OCI-LY1 (cell line): ENCODE measurements around the gene TERB1.

Experiments
- H2AFZ ChIP-seq: fragments of 200-600 bp; sonication (generic), shearing (Covaris generic); 2 replicates; pipeline ENCODE4 v1.6.0; 2014; ENCODE audit warnings: antibody characterized with exemption, mild to moderate bottlenecking, low read length
- H3F3A ChIP-seq: fragments of 200-600 bp; sonication (generic), shearing (Covaris generic); 2 replicates; pipeline ENCODE4 v1.6.0; 2014; ENCODE audit warnings: mild to moderate bottlenecking, antibody characterized with exemption, low read length, moderate library complexity; ENCODE audit not compliant: insufficient read depth
- H3K27ac ChIP-seq: fragments of 200-600 bp; sonication (generic); 2 replicates; pipeline ENCODE4 v1.5.1; 2014; ENCODE audit warnings: low read length, mixed run types, mild to moderate bottlenecking, low read depth; ENCODE audit not compliant: poor library complexity, severe bottlenecking
- H3K27me3 ChIP-seq: fragments of 200-600 bp; sonication (generic); 2 replicates; pipeline ENCODE4 v1.6.0; 2014; ENCODE audit warnings: antibody characterized with exemption, mild to moderate bottlenecking, low read length, moderate library complexity; ENCODE audit not compliant: insufficient read depth
- H3K36me3 ChIP-seq: fragments of 200-600 bp; sonication (generic); 2 replicates; pipeline ENCODE4 v1.6.1; 2014; ENCODE audit warnings: mild to moderate bottlenecking, antibody characterized with exemption, low read length, moderate library complexity, mixed read lengths; ENCODE audit not compliant: insufficient read depth
- H3K4me1 ChIP-seq: fragments of 200-600 bp; sonication (generic); 2 replicates; pipeline ENCODE4 v1.5.1; 2014; ENCODE audit warnings: mild to moderate bottlenecking, low read length, moderate library complexity; ENCODE audit not compliant: insufficient read depth, severe bottlenecking
- H3K4me2 ChIP-seq: fragments of 200-600 bp; sonication (generic), shearing (Covaris generic); 2 replicates; pipeline ENCODE4 v1.6.1; 2014; ENCODE audit warnings: low read length
- H3K4me3 ChIP-seq: fragments of 200-600 bp; sonication (generic); 2 replicates; pipeline ENCODE4 v1.5.1; 2014; ENCODE audit warnings: low read length, low read depth, mild to moderate bottlenecking, mixed read lengths; ENCODE audit not compliant: poor library complexity, severe bottlenecking
- H3K79me2 ChIP-seq: fragments of 200-600 bp; shearing (Covaris generic); 2 replicates; pipeline ENCODE4 v1.6.1; 2016; ENCODE audit warnings: mixed run types, low read length, mixed read lengths; ENCODE audit not compliant: insufficient read depth
- H3K9ac ChIP-seq: fragments of 200-600 bp; sonication (generic), shearing (Covaris generic); 2 replicates; pipeline ENCODE4 v1.6.1; 2014; ENCODE audit warnings: mild to moderate bottlenecking, low read length, mixed read lengths
- H3K9me2 ChIP-seq: fragments of 200-600 bp; sonication (generic), shearing (Covaris generic); 2 replicates; pipeline ENCODE4 v1.6.1; 2014; ENCODE audit warnings: low read depth, mild to moderate bottlenecking, low read length, mixed read lengths
- H3K9me3 ChIP-seq: fragments of 200-600 bp; shearing (Covaris generic); 2 replicates; pipeline ENCODE4 v1.6.1; 2014; ENCODE audit warnings: low read length, mixed read lengths
- H4K20me1 ChIP-seq: fragments of 200-600 bp; sonication (generic), shearing (Covaris generic); 2 replicates; pipeline ENCODE4 v1.6.0; 2016; ENCODE audit warnings: mild to moderate bottlenecking, low read length; ENCODE audit not compliant: insufficient read depth
- CTCF ChIP-seq: fragments of 200-600 bp; sonication (generic), shearing (Covaris generic); IDR thresholded peaks from 2 replicates; pipeline ENCODE4 v1.5.1; 2017; ENCODE audit warnings: mild to moderate bottlenecking, antibody characterized with exemption, low read length, moderate library complexity, mixed read lengths
- EZH2 ChIP-seq: fragments of 200-600 bp; sonication (generic), shearing (Covaris generic); IDR thresholded peaks from 2 replicates; pipeline ENCODE4 v1.8.0; 2017; ENCODE audit warnings: borderline replicate concordance, mixed run types, mild to moderate bottlenecking, antibody characterized with exemption, low read length, moderate library complexity, mixed read lengths

The TERB1 gene

GRCh38 chr16:66741169-66741900 lies 60.0 kb downstream of the TERB1 start:
- Histone ChIP-seq H3F3A (no peaks in the 10 kb centered on the region), H3K27me3 (no peaks in the 10 kb centered on the region), H3K79me2 (no peaks in the 10 kb centered on the region), H3K9me3 (no peaks in the 10 kb centered on the region), H3K9ac (no peak overlapping the region), H2AFZ (no peak overlapping the region), H3K4me2 (no peak overlapping the region), H3K4me3 (no peak overlapping the region), H3K27ac (no peak overlapping the region), H4K20me1 (no peaks in the 10 kb centered on the region), H3K9me2 (no peaks in the 10 kb centered on the region), H3K36me3 (peaks cover 78% of the 10 kb centered on the region), H3K4me1 (no peaks in the 10 kb centered on the region)
- no peak for TF ChIP-seq EZH2
- no peak for TF ChIP-seq CTCF

GRCh38 chr16:66740533-66740932 lies 60.9 kb downstream of the TERB1 start:
- TF ChIP-seq CTCF (no peak), EZH2 (no peak)
- H3K4me2 ChIP-seq = no peak overlapping the region
- no peak overlapping the region for H3K27ac ChIP-seq

GRCh38 chr16:66740010-66740409 lies 61.4 kb downstream of the TERB1 start:
- TF ChIP-seq CTCF (peak; percentile 76), EZH2 (no peak)
- Histone ChIP-seq H3K27me3 (no peaks in the 10 kb centered on the region), H3K4me1 (no peaks in the 10 kb centered on the region), H3K4me2 (no peak overlapping the region), H3K79me2 (no peaks in the 10 kb centered on the region), H2AFZ (no peak overlapping the region), H4K20me1 (no peaks in the 10 kb centered on the region), H3K9me3 (no peaks in the 10 kb centered on the region), H3K9ac (no peak overlapping the region), H3K36me3 (peaks cover 84% of the 10 kb centered on the region), H3K27ac (no peak overlapping the region), H3K4me3 (no peak overlapping the region), H3F3A (no peaks in the 10 kb centered on the region), H3K9me2 (no peaks in the 10 kb centered on the region)

More at GRCh38 chr16:66740533-66740932, 60.9 kb downstream of the TERB1 start:
- no peak overlapping the region for H3K4me3 ChIP-seq
- no peak overlapping the region for H3K9ac ChIP-seq
- H4K20me1 ChIP-seq = no peaks in the 10 kb centered on the region
- peaks cover 82% of the 10 kb centered on the region for H3K36me3 ChIP-seq
- H3F3A ChIP-seq = no peaks in the 10 kb centered on the region
- no peaks in the 10 kb centered on the region for H3K79me2 ChIP-seq
- H3K27me3 ChIP-seq = no peaks in the 10 kb centered on the region
- no peaks in the 10 kb centered on the region for H3K9me2 ChIP-seq
- H2AFZ ChIP-seq = no peak overlapping the region
- no peaks in the 10 kb centered on the region for H3K4me1 ChIP-seq
- H3K9me3 ChIP-seq = no peaks in the 10 kb centered on the region
